Measurements from ENCODE around the gene CRY2.
"Not testable (repeated sequence)": the region's sequence is repeated elsewhere in the genome, so short reads cannot be mapped to it uniquely, and the experiment has no call there.

Gene CRY2

DNA sequence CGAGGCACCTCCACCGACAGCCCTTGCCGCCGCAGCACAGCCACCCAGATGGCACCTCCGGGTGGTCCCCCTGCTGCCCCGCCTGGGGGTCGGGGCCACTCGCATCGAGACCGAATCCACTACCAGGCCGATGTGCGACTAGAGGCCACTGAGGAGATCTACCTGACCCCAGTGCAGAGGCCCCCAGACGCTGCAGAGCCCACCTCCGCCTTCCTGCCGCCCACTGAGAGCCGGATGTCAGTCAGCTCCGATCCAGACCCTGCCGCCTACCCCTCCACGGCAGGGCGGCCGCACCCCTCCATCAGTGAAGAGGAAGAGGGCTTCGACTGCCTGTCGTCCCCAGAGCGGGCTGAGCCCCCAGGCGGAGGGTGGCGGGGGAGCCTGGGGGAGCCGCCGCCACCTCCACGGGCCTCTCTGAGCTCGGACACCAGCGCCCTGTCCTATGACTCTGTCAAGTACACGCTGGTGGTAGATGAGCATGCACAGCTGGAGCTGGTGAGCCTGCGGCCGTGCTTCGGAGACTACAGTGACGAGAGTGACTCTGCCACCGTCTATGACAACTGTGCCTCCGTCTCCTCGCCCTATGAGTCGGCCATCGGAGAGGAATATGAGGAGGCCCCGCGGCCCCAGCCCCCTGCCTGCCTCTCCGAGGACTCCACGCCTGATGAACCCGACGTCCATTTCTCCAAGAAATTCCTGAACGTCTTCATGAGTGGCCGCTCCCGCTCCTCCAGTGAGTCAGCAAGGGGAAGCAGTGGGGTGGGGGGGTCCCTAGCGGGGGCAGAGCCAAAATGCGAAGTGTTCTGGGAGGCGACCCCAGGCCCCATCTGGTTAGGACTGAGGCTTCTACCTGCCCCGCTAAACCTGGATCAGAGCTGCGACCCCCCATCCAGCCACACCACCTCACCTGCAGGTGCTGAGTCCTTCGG lies 55.4 kb downstream of the CRY2 start:
- Histone ChIP-seq H3K4me3 (ENCODE audit: low read depth, low read length) (no peak overlapping the region), H3K27me3 (ENCODE audit: control insufficient read depth, insufficient read depth, low read length) (peaks cover 19% of the 10 kb centered on the region), H3K36me3 (ENCODE audit: control insufficient read depth, insufficient read depth, low read length) (peaks cover 29% of the 10 kb centered on the region), H3K27ac (ENCODE audit: low read depth, low read length) (no peak overlapping the region), H3K4me1 (ENCODE audit: control insufficient read depth, insufficient read depth, low read length) (peaks cover 14% of the 10 kb centered on the region), H3K9me3 (ENCODE audit: control insufficient read depth, insufficient read depth, low read depth, low read length) (no peaks in the 10 kb centered on the region), H3K9ac (ENCODE audit: low read length) (no peak overlapping the region)

DNA sequence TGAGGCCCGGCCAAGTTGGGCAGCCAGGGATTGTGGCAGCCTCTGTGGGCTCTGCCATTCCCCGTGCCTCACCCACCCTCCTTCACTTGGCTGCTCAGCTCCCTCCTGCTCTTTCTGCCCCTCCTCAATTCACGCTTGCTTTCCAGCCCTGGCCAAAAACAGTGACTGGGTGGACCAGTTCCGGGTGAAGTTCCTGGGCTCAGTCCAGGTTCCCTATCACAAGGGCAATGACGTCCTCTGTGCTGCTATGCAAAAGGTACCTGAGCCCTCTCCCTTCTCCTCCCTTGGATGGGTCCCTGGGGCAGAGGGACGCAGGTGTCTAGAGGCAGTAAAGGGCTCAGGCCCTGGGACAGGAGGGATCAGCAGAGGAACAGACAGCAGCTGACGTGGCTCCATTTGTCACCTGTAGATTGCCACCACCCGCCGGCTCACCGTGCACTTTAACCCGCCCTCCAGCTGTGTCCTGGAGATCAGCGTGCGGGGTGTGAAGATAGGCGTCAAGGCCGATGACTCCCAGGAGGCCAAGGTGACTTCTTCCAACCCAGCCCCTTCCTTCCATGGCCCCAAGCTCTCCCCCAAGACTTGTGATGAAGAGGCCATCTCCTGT lies 57.1 kb downstream of the CRY2 start:
- Histone ChIP-seq H3K4me3 (ENCODE audit: low read depth, low read length) (no peak overlapping the region), H3K27ac (ENCODE audit: low read depth, low read length) (no peak overlapping the region), H3K4me1 (ENCODE audit: control insufficient read depth, insufficient read depth, low read length) (peaks cover 6% of the 10 kb centered on the region), H3K27me3 (ENCODE audit: control insufficient read depth, insufficient read depth, low read length) (peaks cover 16% of the 10 kb centered on the region), H3K9ac (ENCODE audit: low read length) (no peak overlapping the region), H3K36me3 (ENCODE audit: control insufficient read depth, insufficient read depth, low read length) (peaks cover 35% of the 10 kb centered on the region), H3K9me3 (ENCODE audit: control insufficient read depth, insufficient read depth, low read depth, low read length) (no peaks in the 10 kb centered on the region)

- Histone ChIP-seq H3K36me3 (ENCODE audit: control insufficient read depth, insufficient read depth, low read length) (peaks cover 41% of the 10 kb centered on the region), H3K27me3 (ENCODE audit: control insufficient read depth, insufficient read depth, low read length) (peaks cover 16% of the 10 kb centered on the region), H3K4me3 (ENCODE audit: low read depth, low read length) (no peak overlapping the region), H3K27ac (ENCODE audit: low read depth, low read length) (no peak overlapping the region), H3K9ac (ENCODE audit: low read length) (no peak overlapping the region), H3K4me1 (ENCODE audit: control insufficient read depth, insufficient read depth, low read length) (peaks cover 6% of the 10 kb centered on the region), H3K9me3 (ENCODE audit: control insufficient read depth, insufficient read depth, low read depth, low read length) (no peaks in the 10 kb centered on the region)
Observed at GRCh38 chr11:45905095-45905494, 57.8 kb downstream of the CRY2 start.

DNA sequence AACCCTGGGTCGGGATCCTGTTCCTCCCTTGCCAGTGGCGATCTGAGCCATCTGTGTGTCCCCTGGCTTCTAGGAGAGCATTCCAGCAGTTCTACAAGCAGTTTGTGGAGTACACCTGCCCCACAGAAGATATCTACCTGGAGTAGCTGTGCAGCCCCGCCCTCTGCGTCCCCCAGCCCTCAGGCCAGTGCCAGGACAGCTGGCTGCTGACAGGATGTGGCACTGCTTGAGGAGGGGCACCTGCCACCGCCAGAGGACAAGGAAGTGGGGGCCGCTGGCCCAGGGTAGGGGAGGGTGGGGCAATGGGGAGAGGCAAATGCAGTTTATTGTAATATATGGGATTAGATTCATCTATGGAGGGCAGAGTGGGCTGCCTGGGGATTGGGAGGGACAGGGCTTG lies 58.3 kb downstream of the CRY2 start:
- Histone ChIP-seq H3K36me3 (ENCODE audit: control insufficient read depth, insufficient read depth, low read length) (peaks cover 41% of the 10 kb centered on the region), H3K27me3 (ENCODE audit: control insufficient read depth, insufficient read depth, low read length) (peaks cover 13% of the 10 kb centered on the region)
- H3K27ac ChIP-seq (ENCODE audit: low read depth, low read length); H3K4me3 ChIP-seq (ENCODE audit: low read depth, low read length); H3K4me1 ChIP-seq (ENCODE audit: control insufficient read depth, insufficient read depth, low read length); H3K9me3 ChIP-seq (ENCODE audit: control insufficient read depth, insufficient read depth, low read depth, low read length); H3K9ac ChIP-seq (ENCODE audit: low read length): not testable (repeated sequence)

DNA sequence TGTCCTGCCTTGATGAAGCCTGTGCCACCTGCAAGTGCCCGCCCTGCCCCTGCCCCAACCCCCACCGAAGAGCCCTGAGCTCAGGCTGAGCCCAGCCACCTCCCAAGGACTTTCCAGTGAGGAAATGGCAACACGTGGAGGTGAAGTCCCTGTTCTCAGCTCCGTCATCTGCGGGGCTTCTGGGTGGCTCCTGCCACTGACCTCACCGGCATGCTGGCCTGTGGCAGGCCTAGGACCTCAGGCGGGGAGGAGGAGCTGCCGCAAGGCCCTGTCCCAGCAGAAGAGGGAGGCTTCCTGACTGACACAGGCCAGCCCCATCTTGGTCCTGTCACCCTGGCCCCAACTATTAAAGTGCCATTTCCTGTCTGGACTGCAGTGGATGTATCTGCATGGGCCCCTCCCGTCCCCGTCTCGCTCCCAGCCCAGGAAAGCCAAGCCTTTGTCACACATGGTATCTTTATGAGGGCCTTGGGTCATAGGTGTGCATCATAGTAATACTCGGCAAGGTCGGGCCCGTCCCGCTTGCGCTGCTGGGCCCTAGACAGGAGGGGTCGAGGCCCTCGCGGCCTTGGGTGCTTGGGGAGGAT lies 58.9 kb downstream of the CRY2 start:
- no peaks in the 10 kb centered on the region for H3K4me1 ChIP-seq (ENCODE audit: control insufficient read depth, insufficient read depth, low read length)
- H3K9ac ChIP-seq (ENCODE audit: low read length): no peak overlapping the region
- H3K36me3 ChIP-seq (ENCODE audit: control insufficient read depth, insufficient read depth, low read length): peaks cover 47% of the 10 kb centered on the region
- H3K27ac ChIP-seq (ENCODE audit: low read depth, low read length): no peak overlapping the region
- H3K9me3 ChIP-seq (ENCODE audit: control insufficient read depth, insufficient read depth, low read depth, low read length): no peaks in the 10 kb centered on the region
- H3K4me3 ChIP-seq (ENCODE audit: low read depth, low read length): no peak overlapping the region
- peaks cover 7% of the 10 kb centered on the region; the same call in 1 of the 2 replicates for H3K27me3 ChIP-seq (ENCODE audit: control insufficient read depth, insufficient read depth, low read length)

GRCh38 chr11:45906965-45907611 lies 59.8 kb downstream of the CRY2 start, which contains the start of gene FREY1:
Gene FREY1 (minus strand): TSS chr11:45907271. CDS start chr11:45907245, 26 bp downstream.
- H3K27ac ChIP-seq (ENCODE audit: low read depth, low read length): no peak within 1 kb of the TSS
- peaks cover 53% of the 10 kb centered on the region for H3K36me3 ChIP-seq (ENCODE audit: control insufficient read depth, insufficient read depth, low read length)
- H3K9me3 ChIP-seq (ENCODE audit: control insufficient read depth, insufficient read depth, low read depth, low read length): no peaks in the 10 kb centered on the region
- no peak within 1 kb of the TSS for H3K4me3 ChIP-seq (ENCODE audit: low read depth, low read length)
- no peak within 1 kb of the TSS for H3K9ac ChIP-seq (ENCODE audit: low read length)
- no peaks in the 10 kb centered on the region for H3K4me1 ChIP-seq (ENCODE audit: control insufficient read depth, insufficient read depth, low read length)
- H3K27me3 ChIP-seq (ENCODE audit: control insufficient read depth, insufficient read depth, low read length): no peaks in the 10 kb centered on the region

- Histone ChIP-seq H3K27me3 (ENCODE audit: control insufficient read depth, insufficient read depth, low read length) (no peaks in the 10 kb centered on the region), H3K4me3 (ENCODE audit: low read depth, low read length) (no peak overlapping the region), H3K27ac (ENCODE audit: low read depth, low read length) (no peak overlapping the region), H3K4me1 (ENCODE audit: control insufficient read depth, insufficient read depth, low read length) (no peaks in the 10 kb centered on the region), H3K36me3 (ENCODE audit: control insufficient read depth, insufficient read depth, low read length) (peaks cover 46% of the 10 kb centered on the region), H3K9ac (ENCODE audit: low read length) (no peak overlapping the region), H3K9me3 (ENCODE audit: control insufficient read depth, insufficient read depth, low read depth, low read length) (no peaks in the 10 kb centered on the region)
Observed at GRCh38 chr11:45907911-45908370, 60.7 kb downstream of the CRY2 start.

GRCh38 chr11:45909594-45910475 lies 62.6 kb downstream of the CRY2 start:
- no peak overlapping the region for H3K9ac ChIP-seq (ENCODE audit: low read length)
- no peaks in the 10 kb centered on the region for H3K27me3 ChIP-seq (ENCODE audit: control insufficient read depth, insufficient read depth, low read length)
- H3K4me3 ChIP-seq (ENCODE audit: low read depth, low read length): no peak overlapping the region
- no peak overlapping the region for H3K27ac ChIP-seq (ENCODE audit: low read depth, low read length)
- H3K36me3 ChIP-seq (ENCODE audit: control insufficient read depth, insufficient read depth, low read length): peaks cover 48% of the 10 kb centered on the region
- H3K9me3 ChIP-seq (ENCODE audit: control insufficient read depth, insufficient read depth, low read depth, low read length): no peaks in the 10 kb centered on the region
- H3K4me1 ChIP-seq (ENCODE audit: control insufficient read depth, insufficient read depth, low read length): no peaks in the 10 kb centered on the region

GRCh38 chr11:45910623-45911022 lies 63.3 kb downstream of the CRY2 start:
- H3K36me3 ChIP-seq (ENCODE audit: control insufficient read depth, insufficient read depth, low read length): peaks cover 50% of the 10 kb centered on the region
- H3K9ac ChIP-seq (ENCODE audit: low read length): no peak overlapping the region
- H3K4me3 ChIP-seq (ENCODE audit: low read depth, low read length): no peak overlapping the region
- no peaks in the 10 kb centered on the region for H3K27me3 ChIP-seq (ENCODE audit: control insufficient read depth, insufficient read depth, low read length)
- H3K9me3 ChIP-seq (ENCODE audit: control insufficient read depth, insufficient read depth, low read depth, low read length): no peaks in the 10 kb centered on the region
- no peaks in the 10 kb centered on the region for H3K4me1 ChIP-seq (ENCODE audit: control insufficient read depth, insufficient read depth, low read length)
- H3K27ac ChIP-seq (ENCODE audit: low read depth, low read length): no peak overlapping the region

- Histone ChIP-seq H3K4me1 (ENCODE audit: control insufficient read depth, insufficient read depth, low read length) (peaks cover 3% of the 10 kb centered on the region; the same call in 1 of the 2 replicates), H3K27ac (ENCODE audit: low read depth, low read length) (no peak overlapping the region), H3K9ac (ENCODE audit: low read length) (no peak overlapping the region), H3K9me3 (ENCODE audit: control insufficient read depth, insufficient read depth, low read depth, low read length) (no peaks in the 10 kb centered on the region), H3K36me3 (ENCODE audit: control insufficient read depth, insufficient read depth, low read length) (peaks cover 55% of the 10 kb centered on the region), H3K4me3 (ENCODE audit: low read depth, low read length) (no peak overlapping the region), H3K27me3 (ENCODE audit: control insufficient read depth, insufficient read depth, low read length) (no peaks in the 10 kb centered on the region)
Observed at GRCh38 chr11:45913514-45913913, 66.2 kb downstream of the CRY2 start.

Data from HUES6 (cell line).